Measurements from ENCODE around the gene ANKIB1.
"Not testable (repeated sequence)": the region's sequence is repeated elsewhere in the genome, so short reads cannot be mapped to it uniquely, and the experiment has no call there.

ANKIB1 gene

DNA sequence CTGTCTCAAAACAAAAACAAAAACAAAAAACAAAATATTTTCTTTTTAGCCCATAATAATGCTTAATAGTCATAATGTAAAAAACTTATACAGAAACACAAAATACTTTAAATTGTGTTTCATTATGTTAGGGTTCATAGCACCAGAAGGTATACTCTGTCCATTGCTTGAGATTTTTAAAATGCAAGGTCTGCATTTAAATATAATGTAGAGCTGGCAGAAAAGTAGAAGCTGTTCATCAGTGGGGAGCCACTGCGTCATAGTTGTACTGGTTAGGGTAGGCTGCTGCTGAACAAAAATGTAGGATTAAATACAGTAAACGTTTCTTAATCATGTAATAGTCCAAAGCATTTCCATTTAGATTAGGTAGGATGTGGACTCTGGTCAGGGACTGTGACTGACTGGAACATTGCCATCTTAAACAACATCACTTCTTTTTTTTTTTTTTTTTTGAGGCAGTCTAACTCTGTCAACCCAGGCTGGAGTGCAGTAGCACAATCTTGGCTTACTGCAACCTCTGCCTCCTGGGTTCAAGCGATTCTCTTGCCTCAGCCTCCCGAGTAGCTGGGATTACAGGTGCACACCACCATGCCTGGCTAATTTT, 85.2 kb downstream of the ANKIB1 start:
- no peak for DNase-seq (ENCODE audit: low read depth)

DNA sequence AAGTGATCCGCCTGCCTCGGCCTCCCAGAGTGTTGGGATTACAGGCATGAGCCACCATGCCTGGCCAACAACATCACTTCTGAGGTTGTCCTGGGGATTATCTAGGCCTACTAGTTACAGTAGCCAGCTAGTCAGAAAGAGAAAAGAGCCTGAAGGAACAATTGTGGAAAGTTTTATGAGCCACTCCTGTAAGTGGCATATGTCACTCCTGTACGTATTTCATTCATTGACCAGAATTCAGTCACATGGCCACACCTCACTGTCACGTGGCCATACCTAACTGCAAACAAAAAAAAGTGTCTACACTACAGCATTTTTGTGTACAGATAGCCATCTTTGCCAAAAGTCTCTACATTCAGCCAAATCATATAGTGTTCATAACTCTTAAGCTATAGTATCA, 85.7 kb downstream of the ANKIB1 start:
- DNase-seq (ENCODE audit: low read depth): no peak

DNA sequence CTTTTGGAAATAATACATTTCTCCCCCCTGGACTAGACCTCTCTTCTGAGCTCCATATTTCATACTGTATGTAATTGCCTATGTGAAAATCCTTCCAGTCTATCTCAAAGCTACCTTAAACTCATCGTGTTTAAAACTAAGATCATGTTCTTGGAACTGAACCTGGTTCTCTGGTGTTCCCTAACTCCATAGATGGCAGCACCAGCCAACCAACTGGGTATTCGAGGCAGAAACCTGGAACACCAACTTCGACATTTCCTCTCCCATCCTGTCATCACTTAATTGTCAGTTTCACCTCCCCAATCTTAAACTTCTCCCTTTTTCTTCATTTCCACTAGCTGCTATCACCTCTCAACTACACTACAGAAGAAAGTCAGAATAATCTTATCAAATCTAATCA, 87.0 kb downstream of the ANKIB1 start:
- DNase-seq (ENCODE audit: low read depth): no peak

DNA sequence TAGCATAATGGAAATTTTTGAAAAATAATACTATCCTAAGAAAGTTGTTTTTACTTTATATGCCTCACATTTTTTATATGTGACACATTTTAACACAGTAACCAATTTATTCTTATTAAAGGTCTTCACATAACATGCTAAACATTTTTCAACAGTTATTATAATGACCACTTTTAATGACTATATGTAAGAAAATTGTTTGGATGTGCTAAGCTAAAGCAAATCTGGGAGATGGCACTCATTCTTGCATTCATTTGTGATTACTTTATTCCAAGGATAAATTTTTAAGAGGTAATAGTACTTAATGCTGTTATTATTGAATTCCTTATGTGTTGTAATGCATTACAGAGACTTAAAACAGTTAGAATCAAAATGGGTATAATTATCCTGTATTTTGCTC, 88.1 kb downstream of the ANKIB1 start:
- DNase-seq (ENCODE audit: low read depth): no peak

DNA sequence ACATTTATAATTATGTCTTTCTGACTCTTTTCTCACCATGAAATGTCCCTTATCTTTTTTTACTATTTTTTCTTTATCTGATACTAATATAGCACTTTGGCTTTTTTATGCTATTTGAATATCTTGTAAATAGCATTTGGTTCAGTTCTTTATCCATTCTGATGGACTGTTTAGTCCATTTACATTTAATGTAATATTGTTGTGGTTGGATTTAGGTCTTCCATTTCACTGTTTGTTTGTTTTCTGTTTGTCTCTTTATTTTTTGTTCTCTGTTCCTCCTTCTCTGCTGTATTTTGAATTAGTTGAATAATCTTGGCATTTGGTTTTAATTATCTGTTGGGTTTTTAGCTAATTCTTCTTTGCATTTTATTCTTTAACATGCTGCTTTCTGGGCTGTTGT, 89.8 kb downstream of the ANKIB1 start:
- no peak for DNase-seq (ENCODE audit: low read depth)

DNA sequence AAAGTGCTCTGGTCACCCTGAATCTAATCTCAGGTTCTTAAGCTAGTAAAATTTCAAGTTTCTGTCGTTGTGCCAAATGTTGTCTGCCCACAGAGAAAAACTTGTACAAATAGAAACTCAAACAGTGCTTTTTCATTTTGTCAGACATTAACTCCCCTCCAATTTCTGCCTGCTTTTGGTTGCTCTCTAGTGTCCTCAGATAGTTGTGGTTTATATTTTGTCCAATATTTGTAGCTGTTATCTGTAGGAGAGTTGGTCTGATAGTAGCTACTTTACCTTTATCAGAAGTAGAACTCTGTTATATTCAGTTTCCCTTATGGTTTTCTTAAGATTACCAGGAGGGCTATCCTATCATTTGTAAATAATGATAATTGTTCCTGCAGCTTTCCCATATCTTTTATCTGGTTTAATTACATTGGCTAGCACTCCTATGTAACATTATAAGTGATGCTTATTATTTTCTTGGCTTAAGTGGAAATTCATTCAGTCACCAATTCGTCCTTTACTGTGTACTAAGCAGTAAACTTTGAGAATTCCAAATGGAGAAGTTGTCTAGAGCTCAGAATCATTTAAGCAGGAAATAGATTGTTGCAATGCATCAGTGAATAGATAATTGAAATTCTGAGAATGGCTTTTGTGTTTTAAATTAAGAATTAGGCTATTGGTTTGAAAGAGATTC, 91.0 kb downstream of the ANKIB1 start:
- no peak for DNase-seq (ENCODE audit: low read depth)

DNA sequence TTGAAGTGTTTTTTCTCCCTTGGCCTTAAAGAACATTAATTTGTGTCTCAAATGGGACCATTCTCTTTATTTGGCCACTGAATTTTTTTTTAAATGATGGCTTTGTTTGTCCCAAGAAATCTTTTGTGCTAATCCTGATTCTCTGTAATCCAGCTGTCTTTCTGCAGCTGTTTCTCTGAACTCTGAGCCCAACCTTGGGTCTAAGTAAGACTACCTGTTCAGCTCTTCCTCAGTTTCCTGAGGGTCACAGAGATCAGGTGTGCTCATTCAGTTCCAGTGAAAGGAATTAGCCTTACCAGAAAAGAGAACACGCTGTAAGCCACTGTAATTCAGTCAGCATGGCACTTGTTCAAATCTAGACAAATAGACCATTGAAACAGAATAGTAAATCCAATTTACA, 94.2 kb downstream of the ANKIB1 start:
- no peak for DNase-seq (ENCODE audit: low read depth)

DNA sequence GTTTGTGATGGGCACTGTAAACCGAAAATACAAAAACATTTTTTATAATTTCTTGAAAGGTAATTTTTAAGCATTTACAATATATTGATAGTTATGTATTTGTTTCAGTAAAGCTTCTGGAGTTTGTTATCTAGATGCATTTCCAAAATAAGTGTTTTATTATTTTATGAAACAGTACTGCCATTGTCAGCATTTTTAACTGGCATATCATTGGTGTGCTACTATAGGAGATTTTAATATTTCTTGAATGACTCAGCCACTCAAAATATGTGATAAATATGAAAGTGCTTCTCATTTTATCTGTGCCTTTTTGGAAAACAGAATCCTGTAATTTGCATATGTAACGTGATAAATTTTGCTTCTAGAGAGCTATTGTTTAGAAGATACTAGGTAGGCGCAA, 97.9 kb downstream of the ANKIB1 start:
- DNase-seq (ENCODE audit: low read depth): no peak

DNA sequence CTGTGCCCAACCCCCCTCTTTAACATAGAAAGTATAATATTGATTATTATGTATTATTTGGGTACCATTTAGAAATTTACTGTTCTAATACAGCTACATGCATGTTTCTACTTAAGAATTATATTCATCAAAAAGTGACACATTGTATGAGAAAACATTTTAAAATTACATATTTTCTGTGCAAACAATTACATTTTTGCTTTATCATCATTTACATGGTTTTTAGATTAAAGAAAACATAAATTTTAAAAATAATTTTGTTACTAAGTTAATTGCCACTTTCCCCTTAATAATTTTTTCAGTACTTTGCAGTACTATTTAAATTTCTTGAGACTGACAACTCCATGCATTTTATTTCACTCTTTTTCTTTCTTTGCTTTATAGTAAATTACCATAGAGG, 106.2 kb downstream of the ANKIB1 start:
- no peak for DNase-seq (ENCODE audit: low read depth)

DNA sequence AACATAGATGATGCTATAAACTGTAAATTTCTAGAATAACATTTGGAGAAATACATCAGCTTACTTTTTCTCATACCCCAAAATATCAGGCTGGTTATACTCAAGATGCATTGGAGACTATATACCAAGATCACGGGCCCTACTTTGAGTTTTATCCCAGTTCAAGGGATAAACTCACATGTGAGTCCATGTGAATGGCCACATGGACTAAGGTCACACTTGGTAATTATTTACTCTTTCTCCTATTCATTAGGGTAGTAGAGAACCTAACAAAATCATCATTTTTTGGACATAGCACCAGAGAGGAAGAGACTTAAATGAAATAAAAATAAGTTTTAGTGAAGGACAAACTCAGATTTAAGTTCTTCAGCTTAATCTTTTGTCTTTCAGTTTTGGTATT, 108.4 kb downstream of the ANKIB1 start:
- DNase-seq (ENCODE audit: low read depth): no peak

DNA sequence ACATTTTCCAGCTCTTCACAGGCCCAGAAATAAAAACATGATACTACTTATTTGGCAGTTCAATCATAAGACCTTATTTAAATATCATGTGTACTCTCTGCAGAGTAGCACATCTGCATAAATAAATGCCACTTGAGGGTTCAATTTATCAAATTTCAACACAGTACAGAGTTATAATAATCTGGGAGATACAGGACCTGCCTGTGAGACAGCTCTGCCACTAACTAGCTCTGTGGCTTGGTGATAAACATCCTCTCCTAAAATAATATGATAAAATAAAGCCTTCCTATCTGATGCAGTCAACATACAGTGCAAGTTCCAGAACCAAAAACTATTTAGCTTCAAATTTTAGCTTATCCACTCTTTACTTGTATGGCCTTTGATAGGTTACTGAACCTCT, 110.6 kb downstream of the ANKIB1 start:
- DNase-seq (ENCODE audit: low read depth): no peak

DNA sequence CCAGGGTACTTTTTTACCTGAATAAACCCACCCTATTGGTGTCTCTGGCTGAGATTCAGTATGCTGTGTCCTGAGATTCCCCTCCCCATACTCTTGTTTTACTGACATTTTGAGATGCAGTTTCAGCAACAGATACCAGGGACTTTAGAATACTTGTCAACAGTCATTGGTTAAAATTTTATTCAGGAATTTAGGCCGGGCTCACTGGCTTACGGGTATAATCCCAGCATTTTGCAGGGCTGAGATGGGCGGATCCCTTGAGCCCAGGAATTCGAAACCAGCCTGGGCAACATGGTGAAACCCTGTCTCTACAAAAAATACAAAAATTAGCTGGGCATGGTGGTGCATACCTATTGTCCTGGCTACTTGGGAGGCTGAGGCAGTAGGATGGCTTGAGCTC, 111.5 kb downstream of the ANKIB1 start:
- DNase-seq (ENCODE audit: low read depth): no peak

DNA sequence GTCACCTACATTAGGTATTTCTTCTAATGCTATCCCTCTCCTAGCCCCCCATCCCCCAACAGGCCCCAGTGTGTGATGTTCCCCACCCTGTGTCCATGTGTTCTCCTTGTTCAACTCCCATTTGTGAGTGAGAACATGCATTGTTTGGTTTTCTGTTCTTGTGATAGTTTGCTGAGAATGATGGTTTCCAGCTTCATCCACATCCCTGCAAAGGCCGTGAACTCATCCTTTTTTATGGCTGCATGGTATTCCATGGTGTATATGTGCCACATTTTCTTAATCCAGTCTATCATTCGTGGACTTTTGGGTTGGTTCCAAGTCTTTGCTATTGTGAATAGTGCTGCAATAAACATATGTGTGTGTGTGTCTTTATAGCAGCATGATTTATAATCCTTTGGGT, 113.4 kb downstream of the ANKIB1 start:
- not testable (repeated sequence) for DNase-seq (ENCODE audit: low read depth)

DNA sequence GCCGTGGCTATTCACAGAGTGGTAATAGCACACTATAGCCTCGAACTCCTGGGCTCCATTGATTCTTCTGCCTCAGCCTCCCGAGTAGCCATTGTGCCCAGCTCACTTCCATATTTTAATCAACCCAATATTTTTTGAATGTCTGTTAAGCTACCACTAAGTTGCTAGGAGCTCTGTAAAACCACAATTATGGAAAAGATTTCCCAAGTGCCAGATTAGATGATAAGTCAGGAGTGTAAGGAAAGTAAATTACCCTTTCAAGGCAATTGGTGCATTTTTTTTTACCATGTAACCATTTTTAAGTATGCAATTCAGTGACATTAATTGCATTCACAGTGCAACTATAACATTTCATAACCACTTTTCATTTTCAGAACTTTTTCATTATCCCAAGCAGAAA, 114.0 kb downstream of the ANKIB1 start:
- DNase-seq (ENCODE audit: low read depth): no peak

DNA sequence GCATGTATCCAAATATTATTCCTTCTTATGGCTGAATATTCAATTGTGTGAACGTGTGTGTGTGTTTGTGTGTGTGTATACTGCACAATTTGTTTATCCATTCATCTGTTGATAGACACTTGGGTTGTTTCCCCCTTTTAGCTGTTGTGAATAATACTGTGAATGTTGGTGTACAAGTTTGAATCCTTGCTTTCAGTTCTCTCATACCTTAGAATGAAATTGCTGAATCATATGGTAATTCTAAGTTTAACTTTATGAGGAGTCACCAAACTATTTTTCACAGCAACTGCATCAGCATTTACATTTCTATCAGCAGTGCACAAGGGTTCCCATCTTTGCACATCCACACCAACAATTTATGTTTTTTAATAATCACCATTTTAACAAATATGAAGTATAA, 114.6 kb downstream of the ANKIB1 start:
- no peak for DNase-seq (ENCODE audit: low read depth)

DNA sequence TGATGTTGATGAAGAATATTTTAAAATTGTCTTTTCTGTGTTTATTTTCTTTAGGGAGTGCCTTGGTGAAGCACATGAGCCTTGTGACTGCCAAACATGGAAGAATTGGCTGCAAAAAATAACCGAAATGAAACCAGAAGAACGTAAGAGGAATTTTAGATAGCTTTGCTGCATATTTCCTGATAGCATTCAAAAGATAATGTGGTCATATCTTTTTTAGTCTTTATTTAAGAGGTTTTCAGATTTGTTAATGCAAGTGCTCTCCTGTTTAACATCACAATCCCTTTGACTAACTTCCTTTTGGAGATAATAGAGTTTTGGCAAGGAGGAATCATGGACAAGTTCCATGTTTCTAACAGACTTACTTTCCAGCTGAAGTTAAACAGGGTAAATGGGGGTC, 116.4 kb downstream of the ANKIB1 start:
- DNase-seq (ENCODE audit: low read depth): no peak

DNA sequence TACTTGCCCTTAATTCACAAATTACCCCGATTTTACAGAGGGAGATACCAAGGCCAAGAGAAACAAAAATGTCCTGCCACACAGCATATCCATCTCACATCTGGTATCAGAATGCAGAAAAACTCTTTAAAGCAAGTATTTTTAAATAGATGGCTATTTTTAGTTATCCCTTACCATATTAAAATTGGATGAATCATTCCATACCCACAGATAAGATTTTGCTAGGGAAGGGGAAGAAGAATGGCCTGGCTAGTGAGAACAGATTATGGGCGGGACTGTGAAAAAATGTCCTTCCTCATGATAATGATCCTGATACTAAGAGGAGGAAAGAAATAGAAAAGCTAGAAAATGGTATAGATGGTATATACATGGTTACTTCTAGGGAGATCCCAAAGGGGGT, 121.0 kb downstream of the ANKIB1 start:
- no peak for DNase-seq (ENCODE audit: low read depth)

DNA sequence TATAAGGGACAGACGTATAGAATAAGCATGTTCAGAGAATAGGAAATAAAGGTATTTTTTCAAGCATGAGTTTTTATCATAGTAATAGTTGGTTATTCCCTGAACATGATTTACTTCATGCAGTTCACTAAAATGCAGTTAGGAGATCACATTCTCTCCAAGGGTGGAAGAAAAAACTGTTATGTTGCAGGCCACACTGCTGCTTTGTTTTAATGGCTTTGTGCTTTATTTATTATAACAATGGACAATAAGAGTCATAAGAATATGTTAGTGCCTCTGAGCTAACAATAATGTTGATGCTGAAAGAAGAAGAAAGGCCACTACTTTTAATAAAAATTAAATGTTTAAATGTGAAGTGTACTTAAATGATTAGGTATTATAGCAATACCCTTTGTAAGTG, 123.0 kb downstream of the ANKIB1 start:
- no peak for DNase-seq (ENCODE audit: low read depth)

DNA sequence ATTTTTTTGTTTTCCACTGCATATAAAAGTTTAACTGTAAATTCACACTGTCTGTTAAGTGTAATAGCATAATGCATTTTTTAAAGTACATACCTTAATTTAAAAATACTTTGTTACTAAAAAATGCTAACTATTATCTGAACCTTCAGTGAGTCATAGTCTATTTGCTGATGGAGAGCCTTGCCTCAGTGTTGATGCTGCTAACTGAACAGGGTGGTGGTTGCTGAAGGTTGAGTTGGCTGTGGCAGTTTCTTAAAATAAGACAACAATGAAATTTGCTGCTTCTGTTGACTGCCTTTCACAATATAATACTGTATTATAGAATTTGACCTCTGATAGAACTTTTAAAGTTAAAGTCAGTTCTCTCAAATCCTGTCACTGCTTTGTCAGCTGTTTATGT, 129.2 kb downstream of the ANKIB1 start:
- DNase-seq (ENCODE audit: low read depth): no peak

DNA sequence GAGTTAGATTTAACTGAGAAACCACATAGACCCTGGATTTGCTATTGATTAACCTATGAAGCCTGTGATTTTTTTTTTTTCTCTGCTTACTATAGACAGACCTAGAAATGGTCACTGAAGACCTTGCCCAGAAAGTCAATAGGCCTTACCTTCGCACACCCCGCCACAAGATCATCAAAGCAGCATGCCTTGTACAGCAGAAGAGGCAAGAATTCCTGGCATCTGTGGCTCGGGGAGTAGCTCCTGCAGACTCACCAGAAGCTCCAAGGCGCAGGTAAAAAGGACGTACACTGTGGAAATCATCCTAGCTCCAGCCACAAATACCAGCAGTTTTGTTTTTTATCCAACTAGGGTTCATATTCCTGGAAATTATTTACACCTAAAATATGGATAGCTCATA, 145.3 kb downstream of the ANKIB1 start:
- DNase-seq (ENCODE audit: low read depth): no peak

DNA sequence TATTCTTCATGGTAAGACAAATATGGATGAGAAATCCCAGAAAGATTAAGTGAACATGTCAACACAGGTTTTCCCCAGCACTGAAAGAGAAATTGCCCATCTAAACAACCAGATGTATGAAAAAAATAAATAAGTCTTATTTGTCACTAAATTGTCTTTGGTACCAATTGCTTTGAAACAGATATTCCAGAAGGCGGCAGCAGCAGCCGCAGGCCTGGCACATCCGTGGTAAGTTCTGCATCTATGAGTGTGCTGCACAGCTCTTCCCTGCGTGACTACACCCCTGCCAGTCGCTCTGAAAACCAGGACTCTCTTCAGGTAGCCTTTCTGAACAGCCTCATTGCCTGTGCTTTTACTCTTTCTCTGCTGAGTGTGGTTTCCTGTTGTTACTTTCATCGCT, 151.8 kb downstream of the ANKIB1 start:
- no peak for DNase-seq (ENCODE audit: low read depth)

DNA sequence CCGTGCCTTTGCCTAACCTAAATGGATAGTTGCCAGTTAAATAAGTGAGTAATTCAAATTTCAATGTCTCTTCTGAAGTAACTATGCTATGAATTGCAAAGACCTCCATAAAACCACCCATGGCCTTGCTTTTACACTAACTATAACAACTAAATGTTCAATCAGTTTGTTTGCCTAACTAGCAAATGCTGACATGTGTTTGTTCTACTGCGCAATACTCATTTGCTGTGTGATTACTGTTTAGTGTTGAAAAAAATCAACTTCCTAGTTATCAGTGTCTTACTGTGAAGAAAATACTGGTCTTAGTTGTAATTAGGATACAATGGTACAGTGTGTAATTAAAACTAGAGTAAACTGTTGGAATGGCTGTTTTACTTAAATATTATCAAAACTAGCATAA, 154.2 kb downstream of the ANKIB1 start:
- DNase-seq (ENCODE audit: low read depth): no peak

DNA sequence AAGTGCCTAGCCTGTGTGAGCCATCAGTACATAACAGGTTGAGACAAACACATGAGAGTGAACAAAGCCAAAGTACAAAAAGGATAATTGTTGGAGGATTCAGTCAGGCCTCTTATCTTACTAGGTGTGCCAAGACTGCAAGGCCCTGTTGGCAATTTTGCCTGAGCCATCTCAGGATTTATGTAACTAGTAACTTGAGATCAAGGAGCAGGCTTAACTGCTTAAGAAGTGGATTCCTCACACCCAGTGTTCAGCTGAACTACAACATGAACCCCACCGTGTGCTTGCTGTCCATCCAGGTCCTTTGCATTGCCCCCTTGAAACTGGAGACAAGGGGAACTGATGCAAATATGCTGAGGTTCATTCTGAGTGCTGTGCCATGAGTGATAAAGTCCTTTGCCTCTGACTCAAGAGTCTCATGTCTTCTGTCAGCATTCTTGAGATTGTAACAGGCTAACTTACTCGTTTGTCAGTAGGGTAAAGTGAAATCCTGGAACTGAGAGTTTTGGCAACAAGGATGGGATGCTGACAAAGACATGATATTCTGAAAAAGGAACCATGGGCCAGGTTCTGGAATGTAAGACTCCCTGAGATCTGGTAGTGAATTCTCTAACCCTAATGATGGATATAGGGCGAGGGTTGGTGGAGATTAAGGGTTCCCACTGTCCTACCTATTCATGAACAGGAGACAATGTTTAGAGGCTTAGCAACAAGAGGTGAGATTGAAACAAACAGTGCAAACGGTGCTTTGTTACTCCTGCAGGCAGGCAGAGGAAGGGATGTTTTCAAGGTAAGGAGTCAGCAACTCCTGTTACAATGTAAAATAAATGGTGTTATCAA, 157.4 kb downstream of the ANKIB1 start:
- DNase-seq (ENCODE audit: low read depth): peak; percentile 41

DNA sequence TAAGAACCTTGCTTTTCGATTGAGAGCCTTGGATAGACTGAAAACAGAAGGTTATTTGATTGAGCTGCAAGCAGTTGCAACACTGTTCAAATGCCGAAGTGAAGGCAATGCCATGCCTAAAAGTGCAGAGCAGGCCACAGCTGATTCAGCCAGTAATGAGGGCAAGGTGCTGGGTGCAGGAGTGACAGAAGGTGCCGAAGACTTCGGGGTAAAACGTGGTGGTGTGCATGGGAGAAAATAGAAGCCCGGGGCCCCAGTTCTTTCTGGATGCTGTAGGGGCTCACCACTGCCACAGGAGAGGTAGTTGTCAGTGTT, 157.9 kb downstream of the ANKIB1 start:
- no peak for DNase-seq (ENCODE audit: low read depth)
